WTC11 (cell line): Measurements from ENCODE around the gene ITPKB.

Experiments
- ARID4B ChIP-seq: sonication (generic); formaldehyde crosslinking; IDR thresholded peaks from 2 replicates; pipeline ENCODE4 v1.8.0; 2023; ENCODE audit warnings: missing genetic modification reagents, mild to moderate bottlenecking, borderline replicate concordance
- ATF2 ChIP-seq: sonication (generic); formaldehyde crosslinking; IDR thresholded peaks from 2 replicates; pipeline ENCODE4 v1.8.1; 2022; ENCODE audit warnings: low read depth, missing genetic modification reagents, borderline replicate concordance
- CTCF ChIP-seq: fragments of 200-600 bp; IDR thresholded peaks from 2 replicates; pipeline ENCODE4 v1.8.0; 2022; ENCODE audit warnings: antibody characterized with exemption
- ESRRA ChIP-seq: sonication (generic); formaldehyde crosslinking; IDR thresholded peaks from 2 replicates; pipeline ENCODE4 v1.8.1; 2022; ENCODE audit warnings: mild to moderate bottlenecking, missing genetic modification reagents, borderline replicate concordance
- HMGA2 ChIP-seq: fragments of 250-450 bp; sonication (Bioruptor Pico); IDR thresholded peaks from 2 replicates; pipeline ENCODE4 v1.4.0; 2021; ENCODE audit warnings: mild to moderate bottlenecking, moderate library complexity
- JAZF1 ChIP-seq: fragments of 250-450 bp; sonication (Bioruptor Pico); IDR thresholded peaks from 2 replicates; pipeline ENCODE4 v1.9.0; 2021; ENCODE audit warnings: moderate library complexity, mild to moderate bottlenecking, inconsistent platforms
- NR2C2 ChIP-seq: sonication (generic); formaldehyde crosslinking; IDR thresholded peaks from 2 replicates; pipeline ENCODE4 v1.8.0; 2022; ENCODE audit warnings: mild to moderate bottlenecking, missing genetic modification reagents
- PRDM15 ChIP-seq: sonication (generic); formaldehyde crosslinking; IDR thresholded peaks from 2 replicates; pipeline ENCODE4 v1.8.0; 2022; ENCODE audit warnings: missing genetic modification reagents
- PREB ChIP-seq: sonication (generic); formaldehyde crosslinking; IDR thresholded peaks from 2 replicates; pipeline ENCODE4 v1.8.1; 2022; ENCODE audit warnings: mild to moderate bottlenecking, missing genetic modification reagents, moderate library complexity, borderline replicate concordance
- ZNF396 ChIP-seq: fragments of 250-450 bp; sonication (Bioruptor Pico); IDR thresholded peaks from 2 replicates; pipeline ENCODE4 v1.8.0; 2021; ENCODE audit warnings: mild to moderate bottlenecking, moderate library complexity, borderline replicate concordance

- TF ChIP-seq CTCF, result no peak
- TF ChIP-seq ATF2 (CRISPR knock-in tag), result no peak
- no peak for TF ChIP-seq PRDM15 (CRISPR knock-in tag)
- TF ChIP-seq ESRRA (CRISPR knock-in tag), result no peak
- TF ChIP-seq NR2C2 (CRISPR knock-in tag), result no peak
- no peak for TF ChIP-seq PREB (CRISPR knock-in tag)
- no peak for TF ChIP-seq ZNF396 (CRISPR knock-in tag)
- TF ChIP-seq HMGA2, result no peak
- TF ChIP-seq JAZF1 (CRISPR knock-in tag), result no peak
- no peak for TF ChIP-seq ARID4B (CRISPR knock-in tag)
These were observed 2.8 kb downstream of the ITPKB start for GRCh38 chr1:226736001-226736907.
